DND-41 (cell line): ENCODE data around the gene RELN.

ENCODE experiments used
- ATAC-seq: fragments of 200-7000 bp; cut with Tn5 transposase; 3 replicates; pipeline ENCODE4 v1.9.1; 2021; ENCODE audit warnings: low read depth; ENCODE audit not compliant: insufficient read depth
- DNase-seq: peaks from one replicate; pipeline ENCODE4 v3.0.0-alpha.2; 2020
- H2AFZ ChIP-seq: 2 replicates; pipeline ENCODE4 v1.6.0; 2012; ENCODE audit warnings: low read depth, low read length
- H3K27ac ChIP-seq: 2 replicates; pipeline ENCODE4 v1.5.1; 2012; ENCODE audit warnings: low read length, inconsistent platforms
- H3K27me3 ChIP-seq: fragments of 200-600 bp; sonication (generic); 2 replicates; pipeline ENCODE4 v1.6.0; 2012; ENCODE audit warnings: low read length, mild to moderate bottlenecking, inconsistent platforms; ENCODE audit not compliant: insufficient read depth, poor library complexity
- H3K36me3 ChIP-seq: 2 replicates; pipeline ENCODE4 v1.5.1; 2012; ENCODE audit warnings: low read length, inconsistent platforms; ENCODE audit not compliant: insufficient read depth
- H3K4me1 ChIP-seq: 2 replicates; pipeline ENCODE4 v1.5.1; 2012; ENCODE audit warnings: mild to moderate bottlenecking, low read length; ENCODE audit not compliant: insufficient read depth
- H3K4me2 ChIP-seq: 2 replicates; pipeline ENCODE4 v1.6.0; 2012; ENCODE audit warnings: mild to moderate bottlenecking, moderate library complexity, low read length, inconsistent platforms; ENCODE audit not compliant: insufficient read depth
- H3K4me3 ChIP-seq, 2 experiments: fragments of 200-600 bp in 1 of 2; shearing (Covaris generic) in 1 of 2; 2 replicates each; pipeline ENCODE4 v1.5.1; 2012 to 2016; ENCODE audit warnings: inconsistent platforms in 2 of 2, low read length in 2 of 2, mild to moderate bottlenecking in 2 of 2, low read depth in 1 of 2, moderate library complexity in 1 of 2
- H3K79me2 ChIP-seq: 2 replicates; pipeline ENCODE4 v1.6.0; 2012; ENCODE audit warnings: low read length, inconsistent platforms; ENCODE audit not compliant: insufficient read depth
- H3K9ac ChIP-seq: 2 replicates; pipeline ENCODE4 v1.6.0; 2012; ENCODE audit warnings: low read depth, mild to moderate bottlenecking, inconsistent platforms, low read length, moderate library complexity
- H3K9me3 ChIP-seq: 2 replicates; pipeline ENCODE4 v1.5.1; 2012; ENCODE audit warnings: low read length, moderate library complexity, mild to moderate bottlenecking, inconsistent platforms; ENCODE audit not compliant: insufficient read depth, severe bottlenecking
- H4K20me1 ChIP-seq: 2 replicates; pipeline ENCODE4 v1.6.0; 2012; ENCODE audit warnings: low read length; ENCODE audit not compliant: insufficient read depth
- EZH2 ChIP-seq: IDR thresholded peaks from 3 replicates; pipeline ENCODE4 v1.6.1; 2012; ENCODE audit warnings: borderline replicate concordance, low read depth, mild to moderate bottlenecking, moderate library complexity, low read length, inconsistent platforms; ENCODE audit not compliant: severe bottlenecking
- TF ChIP-seq, protein P1 (sequence below): IDR thresholded peaks from 2 replicates; pipeline ENCODE4 v1.5.1; 2012; ENCODE audit warnings: borderline replicate concordance, low read length, moderate library complexity, mild to moderate bottlenecking; ENCODE audit not compliant: poor library complexity, severe bottlenecking; ENCODE audit errors: extremely low read depth

The RELN gene

DNA sequence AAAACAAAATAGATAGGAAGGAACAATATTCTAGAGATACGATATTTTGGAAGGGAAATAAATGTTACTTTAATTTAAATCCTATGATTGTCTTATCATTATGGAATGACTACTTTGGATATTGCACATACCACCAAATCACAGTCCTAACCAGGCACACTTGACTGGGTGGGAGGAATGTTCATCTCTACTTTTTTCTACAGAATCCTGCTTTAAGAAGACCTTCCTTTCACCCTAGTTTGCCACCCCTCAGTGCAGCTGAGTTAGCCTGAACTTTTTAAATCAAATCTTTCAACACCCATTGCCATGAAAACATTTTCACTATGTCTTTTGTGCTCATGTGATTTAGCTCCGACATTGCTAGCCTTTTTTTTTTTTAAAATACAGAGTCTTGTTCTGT is 38.1 kb downstream of the RELN start:
- Histone ChIP-seq H3K4me1 (no peaks in the 10 kb centered on the region), H3K36me3 (no peaks in the 10 kb centered on the region), H2AFZ (no peak overlapping the region), H3K9me3 (no peaks in the 10 kb centered on the region), H3K27ac (no peak overlapping the region), H3K9ac (no peak overlapping the region), H4K20me1 (no peaks in the 10 kb centered on the region), H3K79me2 (no peaks in the 10 kb centered on the region), H3K4me2 (no peak overlapping the region), H3K27me3 (peaks cover 24% of the 10 kb centered on the region), H3K4me3 (no peak overlapping the region)
- DNase-seq (no peak), ATAC-seq (no peak)
- TF ChIP-seq EZH2, result no peak
- TF ChIP-seq, protein P1, sequence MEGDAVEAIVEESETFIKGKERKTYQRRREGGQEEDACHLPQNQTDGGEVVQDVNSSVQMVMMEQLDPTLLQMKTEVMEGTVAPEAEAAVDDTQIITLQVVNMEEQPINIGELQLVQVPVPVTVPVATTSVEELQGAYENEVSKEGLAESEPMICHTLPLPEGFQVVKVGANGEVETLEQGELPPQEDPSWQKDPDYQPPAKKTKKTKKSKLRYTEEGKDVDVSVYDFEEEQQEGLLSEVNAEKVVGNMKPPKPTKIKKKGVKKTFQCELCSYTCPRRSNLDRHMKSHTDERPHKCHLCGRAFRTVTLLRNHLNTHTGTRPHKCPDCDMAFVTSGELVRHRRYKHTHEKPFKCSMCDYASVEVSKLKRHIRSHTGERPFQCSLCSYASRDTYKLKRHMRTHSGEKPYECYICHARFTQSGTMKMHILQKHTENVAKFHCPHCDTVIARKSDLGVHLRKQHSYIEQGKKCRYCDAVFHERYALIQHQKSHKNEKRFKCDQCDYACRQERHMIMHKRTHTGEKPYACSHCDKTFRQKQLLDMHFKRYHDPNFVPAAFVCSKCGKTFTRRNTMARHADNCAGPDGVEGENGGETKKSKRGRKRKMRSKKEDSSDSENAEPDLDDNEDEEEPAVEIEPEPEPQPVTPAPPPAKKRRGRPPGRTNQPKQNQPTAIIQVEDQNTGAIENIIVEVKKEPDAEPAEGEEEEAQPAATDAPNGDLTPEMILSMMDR, result no peak

DNA sequence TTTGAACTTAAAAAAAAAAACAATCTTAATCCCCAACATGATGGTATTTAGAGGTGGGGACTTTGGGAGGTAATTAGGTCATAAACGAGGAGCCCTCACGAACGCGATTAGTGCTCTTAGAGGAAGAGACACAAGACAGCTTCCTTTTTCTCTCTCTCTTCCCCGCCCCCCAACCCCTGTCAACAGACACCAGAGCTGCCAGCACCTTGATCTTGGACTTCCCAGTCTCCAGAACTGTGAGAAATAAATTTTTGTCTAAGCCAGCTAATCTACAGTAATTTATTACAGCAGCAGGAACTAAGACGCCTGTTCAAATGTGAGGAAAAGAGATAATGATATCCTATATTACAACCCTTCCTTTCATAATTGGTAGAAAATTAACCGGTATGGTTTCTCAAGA is 40.1 kb downstream of the RELN start:
- Histone ChIP-seq H3K27ac (no peak overlapping the region), H3K36me3 (no peaks in the 10 kb centered on the region), H2AFZ (no peak overlapping the region), H3K4me1 (no peaks in the 10 kb centered on the region), H3K9me3 (no peaks in the 10 kb centered on the region), H4K20me1 (no peaks in the 10 kb centered on the region), H3K4me3 (no peak overlapping the region), H3K9ac (no peak overlapping the region), H3K27me3 (peaks cover 23% of the 10 kb centered on the region), H3K79me2 (no peaks in the 10 kb centered on the region), H3K4me2 (no peak overlapping the region)
- DNase-seq (no peak), ATAC-seq (no peak)
- TF ChIP-seq, protein P1, result no peak
- TF ChIP-seq EZH2, result no peak

DNA sequence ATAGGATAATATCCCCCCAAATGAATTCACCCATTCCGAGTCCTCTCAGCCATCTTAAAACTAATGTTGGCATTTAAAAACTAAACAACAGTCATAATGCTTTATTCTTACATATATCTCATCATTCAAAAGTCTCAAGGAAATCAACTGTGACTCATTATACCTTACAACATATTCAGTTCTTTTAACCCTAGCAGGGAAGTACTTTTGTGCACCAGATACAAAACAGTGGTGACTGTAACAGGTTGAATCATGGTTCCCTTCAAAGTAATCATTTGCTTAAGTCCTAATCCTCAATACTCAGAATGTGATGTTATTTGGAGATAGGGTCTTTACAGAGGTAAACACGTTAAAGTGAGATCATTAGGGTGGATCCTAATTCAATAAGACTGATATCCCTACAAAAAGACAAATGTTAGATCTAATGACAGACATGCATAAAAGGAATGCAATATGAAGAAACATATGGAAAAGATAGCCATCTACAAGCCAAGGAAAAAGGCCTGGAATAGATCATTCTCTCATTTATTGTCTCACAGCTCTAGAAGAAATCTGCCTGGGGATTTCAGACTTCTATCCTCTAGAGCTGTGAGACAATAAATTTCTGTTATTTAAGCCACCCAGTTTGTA is 42.3 kb downstream of the RELN start:
- DNase-seq, result no peak
- H3K27ac ChIP-seq, result no peak overlapping the region

More for the DNA sequence above, 42.3 kb downstream of the RELN start:
- peaks cover 16% of the 10 kb centered on the region for H3K27me3 ChIP-seq
- H3K36me3 ChIP-seq, result no peaks in the 10 kb centered on the region
- no peak for ATAC-seq
- H3K9me3 ChIP-seq, result no peaks in the 10 kb centered on the region
- no peak overlapping the region for H3K4me3 ChIP-seq
- TF ChIP-seq, protein P1, result no peak
- no peak for TF ChIP-seq EZH2
- no peak overlapping the region for H3K9ac ChIP-seq
- H3K4me1 ChIP-seq, result no peaks in the 10 kb centered on the region
- H2AFZ ChIP-seq, result no peak overlapping the region
- H3K79me2 ChIP-seq, result no peaks in the 10 kb centered on the region
- no peaks in the 10 kb centered on the region for H4K20me1 ChIP-seq
- no peak overlapping the region for H3K4me2 ChIP-seq
